ENCODE results near the gene RBM18.

Gene RBM18

GRCh38 chr9:122256206-122256605, 8.4 kb downstream of the RBM18 start:
- no peak for DNase-seq

- no peak for DNase-seq
Observed at GRCh38 chr9:122254761-122255160, 9.9 kb downstream of the RBM18 start.

GRCh38 chr9:122252796-122253195, 11.8 kb downstream of the RBM18 start:
- no peak for DNase-seq

GRCh38 chr9:122251351-122251750, 13.3 kb downstream of the RBM18 start:
- DNase-seq: no peak

GRCh38 chr9:122248448-122248865, 16.2 kb downstream of the RBM18 start:
- DNase-seq: no peak

- DNase-seq: no peak
Observed at GRCh38 chr9:122246666-122247065, 18.0 kb downstream of the RBM18 start.

GRCh38 chr9:122244349-122244748, 20.3 kb downstream of the RBM18 start:
- DNase-seq: no peak

- DNase-seq: no peak
Observed at GRCh38 chr9:122239722-122240121, 24.9 kb downstream of the RBM18 start.

GRCh38 chr9:122236681-122237080, 28.0 kb downstream of the RBM18 start:
- DNase-seq: no peak

- no peak for DNase-seq
Observed at GRCh38 chr9:122234022-122234748, 30.5 kb downstream of the RBM18 start.

GRCh38 chr9:122232796-122233306, 31.8 kb downstream of the RBM18 start:
- DNase-seq: no peak

GRCh38 chr9:122229485-122229837, 35.2 kb downstream of the RBM18 start:
- no peak for DNase-seq

GRCh38 chr9:122228568-122229484, 35.8 kb downstream of the RBM18 start, which contains the start of gene LHX6:
LHX6 (minus strand) TSS chr9:122228957; CDS start chr9:122228740, 217 bp downstream.
- no peak for DNase-seq

- no peak for DNase-seq
Observed at GRCh38 chr9:122228191-122228567, 36.5 kb downstream of the RBM18 start.

- DNase-seq: no peak
Observed at GRCh38 chr9:122227575-122227900, 37.1 kb downstream of the RBM18 start.

GRCh38 chr9:122226758-122227574, 37.7 kb downstream of the RBM18 start:
- no peak for DNase-seq

- no peak for DNase-seq
Observed at GRCh38 chr9:122226142-122226757, 38.4 kb downstream of the RBM18 start.

- no peak for DNase-seq
Observed at GRCh38 chr9:122225312-122226141, 39.1 kb downstream of the RBM18 start.

GRCh38 chr9:122223435-122223834, 41.2 kb downstream of the RBM18 start:
- DNase-seq: no peak

GRCh38 chr9:122222791-122223190, 41.8 kb downstream of the RBM18 start:
- DNase-seq: no peak

GRCh38 chr9:122221183-122221811, 43.3 kb downstream of the RBM18 start:
- DNase-seq: no peak
